Measurements from ENCODE around the gene KATNIP.

Gene KATNIP

GRCh38 chr16:27585200-27585599 is 35.3 kb downstream of the KATNIP start:
- no peaks in the 10 kb centered on the region for H3K9me3 ChIP-seq (ENCODE audit: control insufficient read depth, insufficient read depth, low read length)
- H3K36me3 ChIP-seq (ENCODE audit: control insufficient read depth, insufficient read depth, low read length) = no peaks in the 10 kb centered on the region
- H3K27ac ChIP-seq (ENCODE audit: low read depth, low read length) = no peak overlapping the region
- H3K9ac ChIP-seq (ENCODE audit: low read depth, low read length) = no peak overlapping the region
- no peak overlapping the region for H3K4me3 ChIP-seq (ENCODE audit: low read depth, low read length)
- H3K27me3 ChIP-seq (ENCODE audit: control insufficient read depth, insufficient read depth, low read length) = no peaks in the 10 kb centered on the region
- H3K4me1 ChIP-seq (ENCODE audit: control insufficient read depth, insufficient read depth, low read length) = peaks cover 5% of the 10 kb centered on the region; the same call in 1 of the 2 replicates

DNA sequence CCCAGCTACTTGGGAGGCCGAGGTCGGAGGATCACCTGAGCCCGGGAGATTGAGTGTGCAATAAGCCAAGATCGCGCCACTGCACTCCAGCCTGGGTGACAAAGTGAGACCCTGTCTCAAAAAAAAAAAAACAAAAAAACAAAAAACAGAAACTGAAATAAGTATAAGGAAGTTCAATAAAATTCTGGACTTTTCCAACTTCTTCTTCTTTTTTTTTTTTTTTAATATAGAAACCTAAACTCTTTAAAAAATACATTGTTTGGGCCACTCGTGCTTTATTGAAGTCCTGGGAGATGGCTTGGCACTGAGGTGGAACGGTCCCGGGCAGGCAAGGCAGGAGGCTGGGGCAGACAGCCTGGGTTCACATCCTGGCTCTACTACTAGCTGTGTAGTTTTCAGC is 36.8 kb downstream of the KATNIP start:
- H3K27me3 ChIP-seq (ENCODE audit: control insufficient read depth, insufficient read depth, low read length) = no peaks in the 10 kb centered on the region
- H3K36me3 ChIP-seq (ENCODE audit: control insufficient read depth, insufficient read depth, low read length) = no peaks in the 10 kb centered on the region
- no peak overlapping the region for H3K4me3 ChIP-seq (ENCODE audit: low read depth, low read length)
- no peaks in the 10 kb centered on the region for H3K9me3 ChIP-seq (ENCODE audit: control insufficient read depth, insufficient read depth, low read length)
- H3K4me1 ChIP-seq (ENCODE audit: control insufficient read depth, insufficient read depth, low read length) = peaks cover 5% of the 10 kb centered on the region; the same call in 1 of the 2 replicates
- no peak overlapping the region for H3K27ac ChIP-seq (ENCODE audit: low read depth, low read length)
- H3K9ac ChIP-seq (ENCODE audit: low read depth, low read length) = no peak overlapping the region

DNA sequence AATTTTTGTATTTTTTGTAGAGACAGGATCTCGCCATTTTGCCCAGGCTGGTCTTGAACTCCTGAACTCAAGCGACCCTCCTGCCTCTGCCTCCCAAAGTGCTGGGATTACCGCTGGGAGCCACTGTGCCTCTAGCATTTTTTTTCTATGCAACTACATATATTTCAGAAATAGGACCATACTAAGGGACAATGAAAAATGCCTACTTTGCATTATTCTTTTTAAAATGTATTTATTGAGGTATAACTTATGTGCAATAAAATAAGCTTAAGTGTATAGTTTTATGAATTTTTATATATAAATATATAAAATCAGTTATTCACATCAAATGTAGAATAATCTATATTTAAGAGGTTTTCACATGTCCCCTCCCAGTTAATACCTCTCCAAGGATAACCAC is 38.1 kb downstream of the KATNIP start:
- no peak overlapping the region for H3K27ac ChIP-seq (ENCODE audit: low read depth, low read length)
- H3K36me3 ChIP-seq (ENCODE audit: control insufficient read depth, insufficient read depth, low read length) = no peaks in the 10 kb centered on the region
- H3K9ac ChIP-seq (ENCODE audit: low read depth, low read length) = no peak overlapping the region
- no peaks in the 10 kb centered on the region for H3K27me3 ChIP-seq (ENCODE audit: control insufficient read depth, insufficient read depth, low read length)
- H3K4me3 ChIP-seq (ENCODE audit: low read depth, low read length) = no peak overlapping the region
- H3K4me1 ChIP-seq (ENCODE audit: control insufficient read depth, insufficient read depth, low read length) = no peaks in the 10 kb centered on the region
- H3K9me3 ChIP-seq (ENCODE audit: control insufficient read depth, insufficient read depth, low read length) = no peaks in the 10 kb centered on the region

DNA sequence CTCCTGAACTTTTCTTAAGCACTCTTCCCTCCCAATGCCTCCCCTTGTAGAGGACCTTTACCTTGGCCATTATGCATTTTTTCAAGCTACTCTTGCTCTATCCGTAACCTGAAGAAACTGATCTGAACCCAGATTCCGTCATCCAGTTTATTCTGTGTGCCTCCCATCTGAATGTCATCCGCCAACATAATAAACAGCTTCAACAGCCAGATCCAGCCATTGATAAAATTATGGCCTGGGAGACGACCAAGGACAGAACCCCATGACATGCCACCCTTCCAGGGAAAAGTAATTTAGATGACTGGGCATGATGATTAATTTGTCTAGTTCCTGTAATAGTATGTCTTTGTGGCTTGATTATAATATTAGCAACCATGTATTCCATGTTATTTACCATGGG is 41.9 kb downstream of the KATNIP start:
- H3K4me1 ChIP-seq (ENCODE audit: control insufficient read depth, insufficient read depth, low read length) = no peaks in the 10 kb centered on the region
- H3K36me3 ChIP-seq (ENCODE audit: control insufficient read depth, insufficient read depth, low read length) = no peaks in the 10 kb centered on the region
- no peak overlapping the region for H3K4me3 ChIP-seq (ENCODE audit: low read depth, low read length)
- no peaks in the 10 kb centered on the region for H3K27me3 ChIP-seq (ENCODE audit: control insufficient read depth, insufficient read depth, low read length)
- H3K27ac ChIP-seq (ENCODE audit: low read depth, low read length) = no peak overlapping the region
- H3K9me3 ChIP-seq (ENCODE audit: control insufficient read depth, insufficient read depth, low read length) = no peaks in the 10 kb centered on the region
- H3K9ac ChIP-seq (ENCODE audit: low read depth, low read length) = no peak overlapping the region

- Histone ChIP-seq H3K27me3 (ENCODE audit: control insufficient read depth, insufficient read depth, low read length) (no peaks in the 10 kb centered on the region), H3K4me1 (ENCODE audit: control insufficient read depth, insufficient read depth, low read length) (peaks cover 16% of the 10 kb centered on the region), H3K36me3 (ENCODE audit: control insufficient read depth, insufficient read depth, low read length) (no peaks in the 10 kb centered on the region), H3K9ac (ENCODE audit: low read depth, low read length) (no peak overlapping the region), H3K4me3 (ENCODE audit: low read depth, low read length) (no peak overlapping the region), H3K9me3 (ENCODE audit: control insufficient read depth, insufficient read depth, low read length) (no peaks in the 10 kb centered on the region), H3K27ac (ENCODE audit: low read depth, low read length) (no peak overlapping the region)
Observed at GRCh38 chr16:27595475-27595874, 45.5 kb downstream of the KATNIP start.

DNA sequence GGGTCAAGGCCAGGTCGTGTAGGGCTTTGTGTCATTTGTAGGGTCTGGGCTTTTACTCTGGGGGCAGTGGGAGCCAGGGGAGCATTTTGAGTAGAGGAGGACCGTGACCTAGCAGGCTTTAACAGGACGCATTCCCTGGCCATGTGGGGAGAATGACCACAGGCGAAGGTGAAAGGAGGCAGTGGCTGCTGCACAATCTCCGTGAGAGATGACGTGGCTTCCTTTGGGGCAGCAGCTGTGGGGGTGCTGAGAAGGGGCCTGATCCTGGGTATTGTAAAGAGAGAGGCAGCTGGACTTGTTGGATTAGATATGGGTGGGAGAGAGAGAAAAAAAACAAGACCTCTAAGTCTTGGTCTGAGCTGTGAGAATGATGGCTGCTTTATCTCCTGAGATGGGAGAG is 46.0 kb downstream of the KATNIP start:
- H3K27me3 ChIP-seq (ENCODE audit: control insufficient read depth, insufficient read depth, low read length) = no peaks in the 10 kb centered on the region
- H3K4me1 ChIP-seq (ENCODE audit: control insufficient read depth, insufficient read depth, low read length) = peaks cover 16% of the 10 kb centered on the region
- H3K27ac ChIP-seq (ENCODE audit: low read depth, low read length) = no peak overlapping the region
- no peak overlapping the region for H3K9ac ChIP-seq (ENCODE audit: low read depth, low read length)
- no peak overlapping the region for H3K4me3 ChIP-seq (ENCODE audit: low read depth, low read length)
- no peaks in the 10 kb centered on the region for H3K9me3 ChIP-seq (ENCODE audit: control insufficient read depth, insufficient read depth, low read length)
- H3K36me3 ChIP-seq (ENCODE audit: control insufficient read depth, insufficient read depth, low read length) = no peaks in the 10 kb centered on the region

DNA sequence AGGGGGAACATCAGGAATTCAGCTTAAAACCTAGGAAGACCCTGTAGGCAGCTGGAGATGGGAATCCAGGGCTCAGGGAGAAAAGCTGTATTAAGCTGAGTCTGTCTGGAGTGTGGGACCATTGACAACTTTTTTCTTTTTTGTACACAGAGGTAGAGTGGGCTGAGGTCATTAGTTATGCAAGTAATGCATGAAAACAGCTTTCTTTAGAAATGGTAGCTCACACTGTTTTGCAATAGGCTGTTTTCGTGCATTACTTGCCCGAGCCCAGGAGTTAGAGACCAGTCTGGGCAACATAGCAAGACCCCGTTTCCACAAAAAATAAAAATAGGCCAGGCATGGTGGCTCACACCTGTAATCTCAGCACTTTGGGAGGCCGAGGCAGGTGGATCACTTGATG is 46.5 kb downstream of the KATNIP start:
- Histone ChIP-seq H3K4me3 (ENCODE audit: low read depth, low read length) (no peak overlapping the region), H3K4me1 (ENCODE audit: control insufficient read depth, insufficient read depth, low read length) (peaks cover 16% of the 10 kb centered on the region), H3K27me3 (ENCODE audit: control insufficient read depth, insufficient read depth, low read length) (no peaks in the 10 kb centered on the region), H3K9me3 (ENCODE audit: control insufficient read depth, insufficient read depth, low read length) (no peaks in the 10 kb centered on the region), H3K9ac (ENCODE audit: low read depth, low read length) (no peak overlapping the region), H3K27ac (ENCODE audit: low read depth, low read length) (no peak overlapping the region), H3K36me3 (ENCODE audit: control insufficient read depth, insufficient read depth, low read length) (no peaks in the 10 kb centered on the region)

DNA sequence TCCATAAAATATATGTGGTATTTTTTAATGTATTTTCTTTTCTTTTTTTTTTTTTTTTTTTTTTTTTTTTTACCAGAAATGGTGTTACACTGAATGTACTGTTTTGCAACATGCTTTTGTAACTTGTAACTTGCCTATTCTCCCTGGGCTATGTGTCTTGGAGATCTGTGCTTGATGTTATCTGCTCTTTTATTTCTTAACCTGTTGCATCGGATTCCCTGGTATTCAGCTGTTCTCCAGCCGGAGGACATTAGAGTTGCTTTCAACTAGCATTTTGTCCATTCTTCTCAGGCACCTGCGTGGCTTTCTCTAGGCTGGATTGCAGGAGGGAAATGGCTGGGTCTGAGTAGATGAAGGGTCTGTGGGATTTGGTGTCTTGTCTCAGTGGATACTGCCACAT is 47.4 kb downstream of the KATNIP start:
- Histone ChIP-seq H3K9ac (ENCODE audit: low read depth, low read length) (no peak overlapping the region), H3K27me3 (ENCODE audit: control insufficient read depth, insufficient read depth, low read length) (no peaks in the 10 kb centered on the region), H3K4me3 (ENCODE audit: low read depth, low read length) (no peak overlapping the region), H3K9me3 (ENCODE audit: control insufficient read depth, insufficient read depth, low read length) (no peaks in the 10 kb centered on the region), H3K36me3 (ENCODE audit: control insufficient read depth, insufficient read depth, low read length) (no peaks in the 10 kb centered on the region), H3K4me1 (ENCODE audit: control insufficient read depth, insufficient read depth, low read length) (peaks cover 16% of the 10 kb centered on the region), H3K27ac (ENCODE audit: low read depth, low read length) (no peak overlapping the region)

GRCh38 chr16:27598220-27598619 is 48.3 kb downstream of the KATNIP start:
- Histone ChIP-seq H3K4me1 (ENCODE audit: control insufficient read depth, insufficient read depth, low read length) (peaks cover 16% of the 10 kb centered on the region), H3K36me3 (ENCODE audit: control insufficient read depth, insufficient read depth, low read length) (no peaks in the 10 kb centered on the region), H3K9ac (ENCODE audit: low read depth, low read length) (no peak overlapping the region), H3K27ac (ENCODE audit: low read depth, low read length) (no peak overlapping the region), H3K27me3 (ENCODE audit: control insufficient read depth, insufficient read depth, low read length) (no peaks in the 10 kb centered on the region), H3K4me3 (ENCODE audit: low read depth, low read length) (no peak overlapping the region), H3K9me3 (ENCODE audit: control insufficient read depth, insufficient read depth, low read length) (no peaks in the 10 kb centered on the region)

DNA sequence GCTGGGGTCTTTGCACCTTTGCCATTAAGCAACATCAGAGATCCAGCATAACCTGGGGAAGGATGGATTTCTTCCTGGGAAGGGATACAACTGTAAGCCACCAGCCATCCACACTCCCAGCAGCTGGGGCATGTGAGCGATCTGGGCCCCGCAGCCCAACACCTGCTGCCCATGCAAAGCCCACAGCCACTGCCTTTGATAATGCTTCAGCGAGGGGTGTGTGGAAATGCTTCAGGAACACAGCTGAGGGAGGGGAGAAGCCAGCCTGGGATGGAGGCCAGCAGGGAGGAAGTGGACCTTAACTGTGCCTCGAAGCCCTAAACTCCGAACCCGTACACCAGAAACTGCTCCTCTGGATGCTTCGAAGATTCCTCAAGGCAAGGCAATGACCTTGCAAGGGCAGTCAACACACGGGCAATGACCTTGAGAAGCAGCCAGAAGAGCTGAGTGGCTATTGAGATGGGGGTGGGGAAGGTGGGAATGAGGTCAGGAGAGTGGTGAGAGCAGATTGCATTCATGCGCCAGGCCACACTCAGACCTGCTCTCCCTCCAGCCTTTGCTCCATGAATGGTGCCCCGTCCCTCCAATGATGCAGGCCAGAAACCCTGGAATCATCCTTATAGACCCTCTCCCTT is 49.1 kb downstream of the KATNIP start:
- H3K9ac ChIP-seq (ENCODE audit: low read depth, low read length) = no peak overlapping the region
- no peak overlapping the region for H3K27ac ChIP-seq (ENCODE audit: low read depth, low read length)
- no peaks in the 10 kb centered on the region for H3K27me3 ChIP-seq (ENCODE audit: control insufficient read depth, insufficient read depth, low read length)
- H3K4me1 ChIP-seq (ENCODE audit: control insufficient read depth, insufficient read depth, low read length) = peaks cover 16% of the 10 kb centered on the region
- no peaks in the 10 kb centered on the region for H3K36me3 ChIP-seq (ENCODE audit: control insufficient read depth, insufficient read depth, low read length)
- no peak overlapping the region for H3K4me3 ChIP-seq (ENCODE audit: low read depth, low read length)
- no peaks in the 10 kb centered on the region for H3K9me3 ChIP-seq (ENCODE audit: control insufficient read depth, insufficient read depth, low read length)

- H3K27me3 ChIP-seq (ENCODE audit: control insufficient read depth, insufficient read depth, low read length) = no peaks in the 10 kb centered on the region
- no peaks in the 10 kb centered on the region for H3K36me3 ChIP-seq (ENCODE audit: control insufficient read depth, insufficient read depth, low read length)
- H3K27ac ChIP-seq (ENCODE audit: low read depth, low read length) = no peak overlapping the region
- H3K4me3 ChIP-seq (ENCODE audit: low read depth, low read length) = no peak overlapping the region
- peaks cover 16% of the 10 kb centered on the region for H3K4me1 ChIP-seq (ENCODE audit: control insufficient read depth, insufficient read depth, low read length)
- no peak overlapping the region for H3K9ac ChIP-seq (ENCODE audit: low read depth, low read length)
- no peaks in the 10 kb centered on the region for H3K9me3 ChIP-seq (ENCODE audit: control insufficient read depth, insufficient read depth, low read length)
Observed at GRCh38 chr16:27599606-27600005, 49.7 kb downstream of the KATNIP start.

All from HUES48 (cell line).